Neuron (in vitro differentiated cells): Measurements from ENCODE around the gene TBC1D3G.
"Not testable (repeated sequence)": the region's sequence is repeated elsewhere in the genome, so short reads cannot be mapped to it uniquely, and the experiment has no call there.

Experiments used
- H2AFZ ChIP-seq: one replicate; pipeline ENCODE4 v1.6.1; 2013; ENCODE audit warnings: low read depth, mild to moderate bottlenecking, inconsistent platforms, low read length, moderate library complexity
- H3K27me3 ChIP-seq: one replicate; pipeline ENCODE4 v1.6.1; 2013; ENCODE audit warnings: low read length; ENCODE audit not compliant: insufficient read depth
- H3K36me3 ChIP-seq: one replicate; pipeline ENCODE4 v1.6.1; 2013; ENCODE audit warnings: low read length; ENCODE audit not compliant: insufficient read depth
- H3K4me1 ChIP-seq: one replicate; pipeline ENCODE4 v1.6.1; 2013; ENCODE audit warnings: low read length; ENCODE audit not compliant: insufficient read depth
- H3K4me3 ChIP-seq: 2 replicates; pipeline ENCODE4 v1.5.1; 2013; ENCODE audit warnings: mild to moderate bottlenecking, low read length, moderate library complexity
- H3K9me3 ChIP-seq: one replicate; pipeline ENCODE4 v1.6.1; 2013; ENCODE audit warnings: low read length

TBC1D3G gene

GRCh38 chr17:36323584-36323983 is at the start of gene TBC1D3G:
TSS of gene TBC1D3G (plus strand) at chr17:36323884. CDS start at chr17:36325412, 1,528 bp downstream.
- not testable (repeated sequence) for H3K4me1 ChIP-seq, H2AFZ ChIP-seq, H3K36me3 ChIP-seq, H3K27me3 ChIP-seq, H3K9me3 ChIP-seq, H3K4me3 ChIP-seq

- not testable (repeated sequence) for H3K27me3 ChIP-seq, H3K9me3 ChIP-seq, H2AFZ ChIP-seq, H3K4me3 ChIP-seq, H3K4me1 ChIP-seq, H3K36me3 ChIP-seq
Measured at GRCh38 chr17:36283256-36283655, 40.4 kb upstream of the TBC1D3G start.

- H3K4me1 ChIP-seq, H3K9me3 ChIP-seq, H2AFZ ChIP-seq, H3K4me3 ChIP-seq, H3K27me3 ChIP-seq, H3K36me3 ChIP-seq: not testable (repeated sequence)
Measured at GRCh38 chr17:36284219-36284618, 39.5 kb upstream of the TBC1D3G start.

- H2AFZ ChIP-seq, H3K27me3 ChIP-seq, H3K4me3 ChIP-seq, H3K4me1 ChIP-seq, H3K36me3 ChIP-seq, H3K9me3 ChIP-seq: not testable (repeated sequence)
Measured at GRCh38 chr17:36289965-36290612, 33.6 kb upstream of the TBC1D3G start.

- H2AFZ ChIP-seq: not testable (repeated sequence)
Measured at GRCh38 chr17:36295161-36295560, 28.5 kb upstream of the TBC1D3G start.

GRCh38 chr17:36315736-36316135 is 7.9 kb upstream of the TBC1D3G start:
- H2AFZ ChIP-seq, H3K9me3 ChIP-seq, H3K27me3 ChIP-seq, H3K4me3 ChIP-seq, H3K4me1 ChIP-seq, H3K36me3 ChIP-seq: not testable (repeated sequence)

More at GRCh38 chr17:36295161-36295560, 28.5 kb upstream of the TBC1D3G start:
- H3K9me3 ChIP-seq, H3K27me3 ChIP-seq, H3K4me1 ChIP-seq, H3K4me3 ChIP-seq, H3K36me3 ChIP-seq: not testable (repeated sequence)

- not testable (repeated sequence) for H2AFZ ChIP-seq, H3K36me3 ChIP-seq, H3K4me1 ChIP-seq, H3K4me3 ChIP-seq, H3K9me3 ChIP-seq, H3K27me3 ChIP-seq
Measured at GRCh38 chr17:36362496-36362895, 38.8 kb downstream of the TBC1D3G start.

GRCh38 chr17:36375938-36376337 is 52.3 kb downstream of the TBC1D3G start:
- not testable (repeated sequence) for H3K4me3 ChIP-seq, H3K27me3 ChIP-seq, H3K9me3 ChIP-seq, H2AFZ ChIP-seq, H3K4me1 ChIP-seq, H3K36me3 ChIP-seq
